Stimulated activated naive B cell treated with anti-CD40 and anti-IgM and Interleukin-4, amounts not matched to agents 10 μg/mL and 1 μg/mL and 100 μg/mL, for 72 hours (primary cell): ENCODE data around the gene THOC7.

ENCODE experiments used
- ATAC-seq, 2 donors: fragments of 150-1000 bp; cut with Tn5 transposase; replicated peaks; 2 replicates each; pipeline ENCODE4 v1.10.0; 2021; ENCODE audit warnings: moderate library complexity in 1 of 2
- DNase-seq: peaks from one replicate; pipeline ENCODE4 v3.0.0; 2021
- H3K27ac Mint-ChIP-seq: one replicate; pipeline ENCODE4 v1.8.0; 2022; ENCODE audit warnings: mild to moderate bottlenecking, mixed read lengths
- H3K27me3 Mint-ChIP-seq, 2 donors: one replicate each; pipeline ENCODE4 v1.8.0; 2022; ENCODE audit warnings: mixed read lengths in 2 of 2
- H3K36me3 Mint-ChIP-seq, 2 donors: one replicate each; pipeline ENCODE4 v1.8.0; 2022; ENCODE audit warnings: mixed read lengths in 2 of 2, mild to moderate bottlenecking in 1 of 2
- H3K4me1 Mint-ChIP-seq, 2 donors: one replicate each; pipeline ENCODE4 v1.8.0; 2022; ENCODE audit warnings: mixed read lengths in 2 of 2, mild to moderate bottlenecking in 1 of 2
- H3K4me3 Mint-ChIP-seq, 2 donors: one replicate each; pipeline ENCODE4 v1.8.0; 2022; ENCODE audit warnings: mild to moderate bottlenecking in 2 of 2, mixed read lengths in 2 of 2, moderate library complexity in 1 of 2
- H3K9me3 Mint-ChIP-seq, 2 donors: one replicate each; pipeline ENCODE4 v1.8.0; 2022; ENCODE audit warnings: mixed read lengths in 2 of 2, mild to moderate bottlenecking in 1 of 2

The THOC7 gene

GRCh38 chr3:63863150-63864007 is at the start of gene THOC7, which contains the start of gene ATXN7:
THOC7 (minus strand) TSS chr3:63863805; CDS start chr3:63863790, 15 bp downstream.
ATXN7 (plus strand) TSS chr3:63863867; CDS start chr3:63912599, 48,732 bp downstream.
- Mint-ChIP-seq H3K27ac (peak within 1 kb of the TSS; percentile 100), H3K4me1 (peaks cover 33 to 54% of the 10 kb centered on the region in 2 donors), H3K4me3 (peak within 1 kb of the TSS; percentile 99), H3K9me3 (no peaks in the 10 kb centered on the region), H3K36me3 (peaks cover 4 to 28% of the 10 kb centered on the region in 2 donors), H3K27me3 (no peaks in the 10 kb centered on the region)
- ATAC-seq (peak; percentile 79 to 83), DNase-seq (peak; percentile 70)

GRCh38 chr3:63912768-63913588 is 49.4 kb upstream of the THOC7 start:
- peaks cover 28 to 39% of the 10 kb centered on the region in 2 donors for H3K36me3 Mint-ChIP-seq
- DNase-seq (peak; percentile 39), ATAC-seq (peak; percentile 48 to 54)
- H3K27ac Mint-ChIP-seq: peak overlapping the region; percentile 93
- peaks cover 24 to 67% of the 10 kb centered on the region in 2 donors for H3K4me1 Mint-ChIP-seq
- peak overlapping the region; percentile 91 to 96 for H3K4me3 Mint-ChIP-seq
- no peaks in the 10 kb centered on the region for H3K9me3 Mint-ChIP-seq
- no peaks in the 10 kb centered on the region for H3K27me3 Mint-ChIP-seq

DNA sequence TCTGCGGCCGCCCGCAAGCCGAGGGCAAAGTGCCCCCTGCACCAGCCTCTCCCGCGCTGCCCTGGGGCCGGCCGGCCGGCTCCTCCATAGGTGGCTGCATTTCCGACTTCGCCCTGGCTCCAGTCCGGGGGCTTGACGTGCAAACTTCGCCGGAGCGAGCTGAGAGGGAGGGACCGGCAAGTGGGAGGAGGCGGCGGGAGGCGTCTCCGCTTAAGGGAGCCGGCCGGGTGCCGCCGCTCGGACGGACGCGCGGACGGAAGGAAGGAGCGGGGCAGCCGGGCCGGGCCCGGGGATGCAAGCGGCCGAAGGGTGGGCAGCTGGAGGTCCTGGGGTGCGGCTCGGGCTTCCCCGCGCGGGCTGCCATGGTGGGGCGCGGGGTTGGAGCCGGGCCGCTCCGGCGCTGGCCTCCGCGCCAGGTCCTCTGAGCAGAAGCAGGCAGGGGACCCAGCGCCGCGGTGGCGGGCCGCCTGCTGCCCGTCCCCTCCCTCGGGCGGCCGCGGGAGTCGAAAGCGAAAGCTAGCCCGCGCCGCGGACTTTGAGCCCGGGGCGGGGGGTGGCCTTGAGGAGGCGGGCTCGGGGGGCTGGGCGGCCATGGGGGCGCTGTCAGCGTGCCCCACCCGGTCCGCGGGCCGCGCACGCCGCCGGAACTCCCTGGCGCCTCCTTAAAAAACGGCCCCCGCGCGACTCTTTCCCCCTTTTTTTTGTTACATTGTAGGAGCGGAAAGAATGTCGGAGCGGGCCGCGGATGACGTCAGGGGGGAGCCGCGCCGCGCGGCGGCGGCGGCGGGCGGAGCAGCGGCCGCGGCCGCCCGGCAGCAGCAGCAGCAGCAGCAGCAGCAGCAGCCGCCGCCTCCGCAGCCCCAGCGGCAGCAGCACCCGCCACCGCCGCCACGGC is 48.5 kb upstream of the THOC7 start, which contains the start of gene SCAANT1:
TSS of gene SCAANT1 (minus strand) at position 511 of the 895 bp plus-strand sequence.
- no peaks in the 10 kb centered on the region for H3K9me3 Mint-ChIP-seq
- ATAC-seq (peak; percentile 80 to 82), DNase-seq (peak; percentile 84)
- peaks cover 18 to 58% of the 10 kb centered on the region in 2 donors for H3K4me1 Mint-ChIP-seq
- H3K4me3 Mint-ChIP-seq: peak within 1 kb of the TSS; percentile 91 to 96
- H3K27ac Mint-ChIP-seq: peak within 1 kb of the TSS; percentile 93
- peaks cover 19 to 30% of the 10 kb centered on the region in 2 donors for H3K36me3 Mint-ChIP-seq
- no peaks in the 10 kb centered on the region for H3K27me3 Mint-ChIP-seq

DNA sequence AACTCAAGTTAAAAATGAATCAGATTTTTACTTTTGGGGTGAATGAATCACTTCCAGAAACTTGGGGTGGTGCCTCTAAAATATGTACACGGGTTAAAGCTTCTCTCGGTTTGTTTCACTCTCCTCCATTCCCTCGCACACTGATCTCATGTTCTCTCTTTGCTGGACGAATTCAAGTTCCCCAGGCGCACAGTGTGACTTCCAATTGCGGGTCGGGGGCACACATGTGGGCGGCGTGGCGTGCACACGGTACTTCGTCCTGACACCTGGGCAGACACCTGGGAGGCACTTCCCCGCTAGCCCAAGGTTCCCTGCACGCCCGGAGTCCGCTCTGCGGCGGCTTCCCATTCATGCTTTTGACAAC is 47.9 kb upstream of the THOC7 start:
- no peak for DNase-seq
- no peaks in the 10 kb centered on the region for H3K9me3 Mint-ChIP-seq
- H3K36me3 Mint-ChIP-seq: peaks cover 17 to 27% of the 10 kb centered on the region in 2 donors
- H3K4me3 Mint-ChIP-seq: peak overlapping the region; percentile 87 to 96
- peak; percentile 9 to 24 for ATAC-seq
- H3K27ac Mint-ChIP-seq: peak overlapping the region; percentile 90
- H3K27me3 Mint-ChIP-seq: no peaks in the 10 kb centered on the region
- peaks cover 15 to 52% of the 10 kb centered on the region in 2 donors for H3K4me1 Mint-ChIP-seq

- ATAC-seq (no peak), DNase-seq (no peak)
- peak overlapping the region; percentile 87 to 96 for H3K4me3 Mint-ChIP-seq
- peaks cover 13 to 23% of the 10 kb centered on the region in 2 donors for H3K36me3 Mint-ChIP-seq
- H3K27ac Mint-ChIP-seq: peak overlapping the region; percentile 90
- no peaks in the 10 kb centered on the region for H3K27me3 Mint-ChIP-seq
- no peaks in the 10 kb centered on the region for H3K9me3 Mint-ChIP-seq
- H3K4me1 Mint-ChIP-seq: peaks cover 11 to 46% of the 10 kb centered on the region in 2 donors
Observed at GRCh38 chr3:63910891-63911290, 47.3 kb upstream of the THOC7 start.

GRCh38 chr3:63910001-63910400 is 46.4 kb upstream of the THOC7 start:
- H3K9me3 Mint-ChIP-seq: no peaks in the 10 kb centered on the region
- H3K36me3 Mint-ChIP-seq: peaks cover 13 to 19% of the 10 kb centered on the region in 2 donors
- peaks cover 11 to 43% of the 10 kb centered on the region in 2 donors for H3K4me1 Mint-ChIP-seq
- no peaks in the 10 kb centered on the region for H3K27me3 Mint-ChIP-seq
- no peak overlapping the region for H3K27ac Mint-ChIP-seq
- H3K4me3 Mint-ChIP-seq: no peak overlapping the region
- DNase-seq (no peak), ATAC-seq (no peak)

DNA sequence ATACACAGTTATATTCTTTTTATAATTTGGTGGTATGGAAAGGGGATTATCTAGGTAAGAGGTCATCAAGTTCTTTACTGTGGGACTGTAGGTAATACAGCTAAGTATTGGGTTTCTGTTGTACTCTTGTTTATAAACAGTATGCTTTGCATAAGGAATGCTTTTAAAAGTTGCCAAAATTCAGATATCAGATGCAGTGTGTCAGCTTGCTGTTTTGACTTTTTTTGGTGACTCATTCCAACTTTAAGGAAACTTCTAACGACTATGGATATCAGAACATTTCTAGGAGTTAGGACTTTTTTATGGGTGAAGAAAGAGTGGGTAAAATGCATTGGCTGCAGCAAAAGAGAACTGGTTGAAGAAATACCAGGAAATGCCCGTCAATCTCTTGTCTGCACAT is 45.8 kb upstream of the THOC7 start:
- Mint-ChIP-seq H3K4me1 (peaks cover 14 to 37% of the 10 kb centered on the region in 2 donors), H3K27ac (no peak overlapping the region), H3K36me3 (peaks cover 9 to 19% of the 10 kb centered on the region in 2 donors), H3K27me3 (no peaks in the 10 kb centered on the region), H3K4me3 (no peak overlapping the region), H3K9me3 (no peaks in the 10 kb centered on the region)
- no peak for DNase-seq
- no peak for ATAC-seq

DNA sequence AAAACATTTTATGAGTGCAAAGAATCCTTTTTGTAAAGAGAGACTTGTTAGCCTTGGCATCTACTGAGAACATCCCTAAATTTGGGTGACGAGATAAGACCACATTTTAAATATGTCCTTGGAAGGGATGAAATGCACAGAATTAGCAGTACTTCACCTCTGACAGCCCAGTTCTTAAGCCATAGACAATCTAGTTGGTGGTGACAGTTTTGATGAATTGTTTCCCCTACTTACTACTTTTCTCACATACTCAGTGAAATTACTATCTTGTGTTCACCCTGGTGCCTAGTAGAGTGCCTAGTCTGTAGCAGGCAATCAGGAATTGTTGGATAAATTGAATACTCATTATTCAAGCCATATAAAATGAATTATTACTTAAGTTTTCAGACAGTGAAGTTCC is 45.2 kb upstream of the THOC7 start:
- ATAC-seq (no peak), DNase-seq (no peak)
- peaks cover 11 to 30% of the 10 kb centered on the region in 2 donors for H3K4me1 Mint-ChIP-seq
- no peak overlapping the region for H3K27ac Mint-ChIP-seq
- no peaks in the 10 kb centered on the region for H3K9me3 Mint-ChIP-seq
- peaks cover 12 to 14% of the 10 kb centered on the region in 2 donors for H3K36me3 Mint-ChIP-seq
- H3K4me3 Mint-ChIP-seq: no peak overlapping the region
- H3K27me3 Mint-ChIP-seq: no peaks in the 10 kb centered on the region

DNA sequence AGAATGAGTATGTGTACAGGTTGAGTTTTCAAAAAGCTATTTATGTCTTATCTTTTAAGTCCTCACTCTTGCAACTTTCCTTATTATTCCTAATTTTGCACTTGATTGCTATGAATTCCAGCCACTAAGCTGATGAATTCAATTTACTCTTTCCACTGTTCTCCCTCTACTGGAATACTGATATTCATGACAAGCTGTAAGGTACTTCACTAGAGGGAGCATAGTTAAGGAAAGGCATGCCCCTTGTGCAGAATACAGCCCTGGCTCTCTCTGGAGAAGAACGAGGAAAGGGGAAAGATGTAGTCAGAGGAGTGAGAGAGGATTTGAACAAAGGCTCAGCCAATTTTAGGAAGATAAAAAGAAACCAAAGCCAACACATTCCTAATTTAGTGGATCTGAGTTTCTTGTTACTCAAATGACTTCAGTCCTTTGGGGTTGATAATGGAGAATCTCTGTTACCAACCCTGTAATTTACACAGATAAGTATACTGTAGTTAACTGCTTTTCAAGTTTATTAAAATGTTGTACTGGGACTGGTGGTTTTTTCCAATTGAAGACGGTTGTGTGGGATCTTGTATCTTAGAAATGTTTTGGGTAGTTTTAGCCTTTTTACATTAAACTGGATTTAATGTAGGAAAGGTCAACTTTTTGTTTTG is 44.6 kb upstream of the THOC7 start:
- Mint-ChIP-seq H3K4me1 (peaks cover 11 to 25% of the 10 kb centered on the region in 2 donors), H3K27ac (no peak overlapping the region), H3K27me3 (no peaks in the 10 kb centered on the region), H3K4me3 (no peak overlapping the region), H3K9me3 (no peaks in the 10 kb centered on the region), H3K36me3 (peaks cover 8 to 13% of the 10 kb centered on the region in 2 donors)
- ATAC-seq (no peak), DNase-seq (no peak)

- Mint-ChIP-seq H3K4me3 (no peak overlapping the region), H3K27me3 (no peaks in the 10 kb centered on the region), H3K36me3 (peaks cover 8 to 22% of the 10 kb centered on the region in 2 donors), H3K4me1 (peaks cover 6 to 21% of the 10 kb centered on the region in 2 donors), H3K9me3 (peaks cover 1 to 3% of the 10 kb centered on the region in 2 donors), H3K27ac (no peak overlapping the region)
- DNase-seq (no peak), ATAC-seq (no peak)
Observed at GRCh38 chr3:63905731-63906620, 42.4 kb upstream of the THOC7 start.

DNA sequence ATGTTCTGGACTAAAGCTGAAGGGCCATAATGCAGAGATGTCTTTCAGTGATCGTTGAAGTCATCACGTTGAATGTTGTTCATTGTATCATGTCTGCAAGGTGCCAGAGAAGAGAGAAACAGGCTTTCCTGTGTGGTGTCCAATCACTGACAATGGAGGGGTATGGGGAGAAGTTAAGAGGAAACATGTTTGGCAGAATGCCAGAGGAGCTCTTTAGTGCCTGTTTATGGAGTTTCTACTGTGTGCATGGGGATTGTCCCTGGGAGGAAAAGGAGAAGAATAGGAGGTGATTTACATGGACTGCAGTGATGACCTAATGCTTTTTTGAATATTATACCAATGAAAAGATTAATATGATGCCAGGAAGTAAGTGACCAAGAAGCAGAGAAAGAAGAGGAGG is 36.9 kb upstream of the THOC7 start:
- no peak overlapping the region for H3K4me3 Mint-ChIP-seq
- H3K9me3 Mint-ChIP-seq: peaks cover 1 to 3% of the 10 kb centered on the region in 2 donors
- peaks cover 19 to 32% of the 10 kb centered on the region in 2 donors for H3K4me1 Mint-ChIP-seq
- H3K27me3 Mint-ChIP-seq: no peaks in the 10 kb centered on the region
- H3K36me3 Mint-ChIP-seq: peaks cover 18 to 41% of the 10 kb centered on the region in 2 donors
- DNase-seq (no peak), ATAC-seq (no peak)
- peak overlapping the region; percentile 7 for H3K27ac Mint-ChIP-seq

DNA sequence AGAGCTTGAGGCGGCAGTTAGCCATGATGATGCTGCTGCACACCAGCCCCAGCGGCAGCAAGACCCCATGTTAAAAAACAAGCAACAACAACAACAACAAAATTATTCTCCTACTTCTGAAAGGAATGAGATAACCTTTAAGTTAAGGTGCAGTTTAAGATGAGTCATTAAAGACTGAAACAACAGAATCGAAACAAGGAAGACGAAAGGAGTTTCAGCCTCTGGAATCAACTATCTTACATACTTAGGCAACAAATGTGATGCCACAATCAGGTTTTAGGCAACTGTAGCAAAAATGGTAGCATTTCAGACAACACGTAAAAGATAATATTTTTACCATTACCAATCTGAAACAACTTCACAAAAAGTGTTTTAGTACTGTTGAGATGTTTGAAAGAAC is 36.4 kb upstream of the THOC7 start:
- no peak overlapping the region for H3K27ac Mint-ChIP-seq
- peaks cover 20 to 36% of the 10 kb centered on the region in 2 donors for H3K4me1 Mint-ChIP-seq
- no peak overlapping the region for H3K4me3 Mint-ChIP-seq
- ATAC-seq: no peak
- no peak for DNase-seq
- H3K27me3 Mint-ChIP-seq: no peaks in the 10 kb centered on the region
- H3K9me3 Mint-ChIP-seq: peaks cover 1 to 3% of the 10 kb centered on the region in 2 donors
- peaks cover 18 to 41% of the 10 kb centered on the region in 2 donors for H3K36me3 Mint-ChIP-seq
